ENCODE measurements around the gene DLL4. TPM values are rescaled to one million over a fixed set of nuclear protein-coding genes. Genes with fewer than 3 reads are reported as not detected.

The DLL4 gene
- total and polyA plus RNA-seq, 10 of the 15 experiments (the other 5 are each of a cell fraction or from before 2014, with no cell fraction given) = 0.04 to 0.16 (median 0.09) TPM; not detected in 6

- TF ChIP-seq ATF2 (IDR thresholded peaks at IDR 0.05; ENCODE audit: low read length) (no peak), WRNIP1 (IDR thresholded peaks at IDR 0.05; ENCODE audit: borderline replicate concordance, low read depth, low read length) (no peak), KLF5 (IDR thresholded peaks at IDR 0.05; ENCODE audit: partially characterized antibody) (no peak)
Measured at GRCh38 chr15:40881351-40881750, 47.8 kb upstream of the DLL4 start (continued).

- ChIA-PET POLR2A (interaction anchor here (0.6 to 3.9 kb wide), 3 partner anchors 14 to 26 kb away, joined by 7 to 86 read pairs (median 8); partner anchors contain the start of gene RHOV), CTCF (interaction anchor here (1.6 kb wide), 1 partner anchor 39 kb away, joined by 3 read pairs; no protein-coding TSS in a partner anchor), RAD21 (ENCODE audit: unreplicated experiment) (interaction anchor here (14.9 kb wide), 1 partner anchor 11 kb away, joined by 551 read pairs; the partner anchor contains the start of gene RHOV), SMC1A (ENCODE audit: uncharacterized antibody, unreplicated experiment) (interaction anchor here (3.2 to 13.4 kb wide), 2 partner anchors 11 to 28 kb away, joined by 38 to 454 read pairs; partner anchors contain the start of gene RHOV)
- peaks cover 17% of the 10 kb centered on the region for H3K4me1 ChIP-seq (ENCODE audit: control insufficient read depth, insufficient read depth, low read length)
- FAIRE-seq = no peak
- H3K4me3 ChIP-seq = no peak overlapping the region
- H4K20me1 ChIP-seq (ENCODE audit: control insufficient read depth, insufficient read depth) = no peaks in the 10 kb centered on the region
- ATAC-seq = no peak
- no peaks in the 10 kb centered on the region for H3K79me2 ChIP-seq (ENCODE audit: control insufficient read depth, insufficient read depth, low read length)
- no peak overlapping the region for H3K27ac ChIP-seq (ENCODE audit: control insufficient read depth, insufficient read depth)
- H3K27me3 ChIP-seq (replicated peaks in 1 of 2; ENCODE audit: control insufficient read depth in 2 of 2, insufficient read depth in 2 of 2, low read length in 1 of 2) = no peaks in the 10 kb centered on the region
- 50% methylated on average over 1 of the region's 1 CpG for WGBS (ENCODE audit: insufficient coverage, insufficient replicate concordance, low lambda C conversion rate, missing lambda C conversion rate)
- no peak overlapping the region for H2AFZ ChIP-seq (ENCODE audit: control insufficient read depth, low read depth, low read length)
- no peaks in the 10 kb centered on the region; the same call in 2 of the 3 replicates for H3K9me3 ChIP-seq (replicated peaks; ENCODE audit: control insufficient read depth, insufficient read depth, low read length)
- intact Hi-C loops (cut with micrococcal nuclease; ENCODE audit: unreplicated experiment) (no loop called here), in situ Hi-C loops (cut with MboI) (no loop called here)
- no peaks in the 10 kb centered on the region for H3K36me3 ChIP-seq (ENCODE audit: control insufficient read depth in 2 of 2, insufficient read depth in 2 of 2, low read length in 1 of 2)
- H3K4me2 ChIP-seq (ENCODE audit: control insufficient read depth, insufficient read depth) = no peak overlapping the region
- no peak overlapping the region for H3K9ac ChIP-seq (ENCODE audit: control insufficient read depth, insufficient read depth, low read length)
- DNase-seq (ENCODE audit: low read depth, low spot score) = no peak
- no TSS peak for BruUV-seq (replicated peaks)
- TF ChIP-seq, protein P1, sequence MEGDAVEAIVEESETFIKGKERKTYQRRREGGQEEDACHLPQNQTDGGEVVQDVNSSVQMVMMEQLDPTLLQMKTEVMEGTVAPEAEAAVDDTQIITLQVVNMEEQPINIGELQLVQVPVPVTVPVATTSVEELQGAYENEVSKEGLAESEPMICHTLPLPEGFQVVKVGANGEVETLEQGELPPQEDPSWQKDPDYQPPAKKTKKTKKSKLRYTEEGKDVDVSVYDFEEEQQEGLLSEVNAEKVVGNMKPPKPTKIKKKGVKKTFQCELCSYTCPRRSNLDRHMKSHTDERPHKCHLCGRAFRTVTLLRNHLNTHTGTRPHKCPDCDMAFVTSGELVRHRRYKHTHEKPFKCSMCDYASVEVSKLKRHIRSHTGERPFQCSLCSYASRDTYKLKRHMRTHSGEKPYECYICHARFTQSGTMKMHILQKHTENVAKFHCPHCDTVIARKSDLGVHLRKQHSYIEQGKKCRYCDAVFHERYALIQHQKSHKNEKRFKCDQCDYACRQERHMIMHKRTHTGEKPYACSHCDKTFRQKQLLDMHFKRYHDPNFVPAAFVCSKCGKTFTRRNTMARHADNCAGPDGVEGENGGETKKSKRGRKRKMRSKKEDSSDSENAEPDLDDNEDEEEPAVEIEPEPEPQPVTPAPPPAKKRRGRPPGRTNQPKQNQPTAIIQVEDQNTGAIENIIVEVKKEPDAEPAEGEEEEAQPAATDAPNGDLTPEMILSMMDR (IDR thresholded peaks at IDR 0.05 in 2 of 3, conservative IDR thresholded peaks at IDR 0.05 in 1 of 3; ENCODE audit: control insufficient read depth in 2 of 3, extremely low read depth in 1 of 3, insufficient read depth in 1 of 3, low read depth in 3 of 3, low read length in 3 of 3) = no peak
- TF ChIP-seq ZZZ3 (IDR thresholded peaks at IDR 0.05; ENCODE audit: control insufficient read depth, insufficient read length, low read depth) (no peak), RELA (IDR thresholded peaks at IDR 0.05; ENCODE audit: borderline replicate concordance, partially characterized antibody) (no peak), RFX5 (IDR thresholded peaks at IDR 0.05; ENCODE audit: low read depth, low read length) (no peak), NRF1 (conservative IDR thresholded peaks at IDR 0.05; ENCODE audit: low read depth, low read length) (no peak), NKRF (conservative IDR thresholded peaks at IDR 0.05) (no peak), ZBTB40 (IDR thresholded peaks at IDR 0.05; ENCODE audit: borderline replicate concordance) (no peak), WRNIP1 (IDR thresholded peaks at IDR 0.05; ENCODE audit: borderline replicate concordance, low read depth, low read length) (no peak), STAT1 (conservative IDR thresholded peaks at IDR 0.05) (no peak), LARP7 (IDR thresholded peaks at IDR 0.05) (no peak), PAX5 (IDR thresholded peaks at IDR 0.05; ENCODE audit: borderline replicate concordance, low read depth, low read length) (no peak)
Measured at GRCh38 chr15:40886586-40886985, 42.6 kb upstream of the DLL4 start.

Data from GM12878 (cell line).